Osteocyte (in vitro differentiated cells): ENCODE results near the gene FBXL13. TPM values are rescaled to one million over a fixed set of nuclear protein-coding genes. Genes with fewer than 3 reads are reported as not detected.

Experiments used
- DNase-seq: peaks from one replicate; pipeline ENCODE4 v3.0.0; 2021; ENCODE audit warnings: mixed read lengths; ENCODE audit not compliant: unreplicated experiment; ENCODE audit errors: extremely low spot score
- H3K27ac Mint-ChIP-seq: one replicate; pipeline ENCODE4 v1.8.0; 2021; ENCODE audit warnings: mild to moderate bottlenecking, mixed read lengths; ENCODE audit not compliant: unreplicated experiment
- H3K27me3 Mint-ChIP-seq: one replicate; pipeline ENCODE4 v1.8.0; 2021; ENCODE audit warnings: mixed read lengths; ENCODE audit not compliant: unreplicated experiment
- H3K36me3 Mint-ChIP-seq: one replicate; pipeline ENCODE4 v1.8.0; 2021; ENCODE audit warnings: mixed read lengths; ENCODE audit not compliant: unreplicated experiment
- H3K4me1 Mint-ChIP-seq: one replicate; pipeline ENCODE4 v1.8.0; 2021; ENCODE audit warnings: mixed read lengths; ENCODE audit not compliant: unreplicated experiment
- H3K4me3 Mint-ChIP-seq: one replicate; pipeline ENCODE4 v1.8.0; 2021; ENCODE audit warnings: mild to moderate bottlenecking, moderate library complexity, mixed read lengths; ENCODE audit not compliant: unreplicated experiment
- H3K9me3 Mint-ChIP-seq: one replicate; pipeline ENCODE4 v1.8.0; 2021; ENCODE audit warnings: mixed read lengths; ENCODE audit not compliant: unreplicated experiment
- total RNA-seq: library from RNA; stranded (reverse); gene quantifications from 2 replicates; pipeline ENCODE4 v1.2.1, GENCODE V29; 2021
- TF ChIP-seq, protein P1 (sequence below): fragments of 200-600 bp; sonication (generic); IDR thresholded peaks from 2 replicates; pipeline ENCODE4 v1.5.0; 2021; ENCODE audit warnings: antibody characterized with exemption, mild to moderate bottlenecking, moderate library complexity

Gene FBXL13
- total RNA-seq, 1 donor from 2014 or later = 0.83 TPM

DNA sequence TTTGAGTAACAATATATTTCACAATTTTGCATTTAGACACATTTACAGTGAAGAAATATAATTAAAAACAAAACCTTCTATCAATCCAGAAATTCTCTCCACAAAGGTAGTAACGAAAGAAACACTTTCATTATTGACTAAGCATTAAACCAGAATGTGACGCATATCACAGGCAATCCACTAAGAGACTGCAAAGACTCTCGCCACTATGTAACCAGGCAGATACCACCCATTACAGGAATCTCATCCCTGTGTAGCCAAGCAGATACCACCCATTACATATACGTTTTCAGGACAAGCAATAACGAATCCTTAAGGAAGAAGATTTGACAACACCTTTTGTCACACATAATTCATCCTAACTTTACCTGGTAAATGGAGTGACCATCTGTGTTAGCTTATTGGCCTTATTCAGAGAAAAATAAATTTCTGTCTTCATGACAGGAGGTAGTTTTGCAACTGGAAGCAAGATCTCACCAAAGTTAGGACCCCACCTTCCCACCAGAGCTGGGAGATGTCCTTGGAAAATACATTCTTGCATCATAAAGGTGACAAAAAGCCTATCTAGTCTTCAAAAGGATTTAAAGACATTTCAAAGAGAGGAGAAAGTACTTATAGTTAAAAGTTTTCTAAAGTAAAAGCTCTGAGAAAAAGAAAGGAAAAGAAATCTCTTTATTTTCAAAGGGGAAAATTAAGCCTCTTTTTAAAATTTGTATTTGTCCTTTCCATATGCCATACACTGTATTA lies 131.0 kb downstream of the FBXL13 start:
- H3K36me3 Mint-ChIP-seq = peaks cover 4% of the 10 kb centered on the region
- H3K27ac Mint-ChIP-seq = no peak overlapping the region
- no peaks in the 10 kb centered on the region for H3K27me3 Mint-ChIP-seq
- TF ChIP-seq, protein P1, sequence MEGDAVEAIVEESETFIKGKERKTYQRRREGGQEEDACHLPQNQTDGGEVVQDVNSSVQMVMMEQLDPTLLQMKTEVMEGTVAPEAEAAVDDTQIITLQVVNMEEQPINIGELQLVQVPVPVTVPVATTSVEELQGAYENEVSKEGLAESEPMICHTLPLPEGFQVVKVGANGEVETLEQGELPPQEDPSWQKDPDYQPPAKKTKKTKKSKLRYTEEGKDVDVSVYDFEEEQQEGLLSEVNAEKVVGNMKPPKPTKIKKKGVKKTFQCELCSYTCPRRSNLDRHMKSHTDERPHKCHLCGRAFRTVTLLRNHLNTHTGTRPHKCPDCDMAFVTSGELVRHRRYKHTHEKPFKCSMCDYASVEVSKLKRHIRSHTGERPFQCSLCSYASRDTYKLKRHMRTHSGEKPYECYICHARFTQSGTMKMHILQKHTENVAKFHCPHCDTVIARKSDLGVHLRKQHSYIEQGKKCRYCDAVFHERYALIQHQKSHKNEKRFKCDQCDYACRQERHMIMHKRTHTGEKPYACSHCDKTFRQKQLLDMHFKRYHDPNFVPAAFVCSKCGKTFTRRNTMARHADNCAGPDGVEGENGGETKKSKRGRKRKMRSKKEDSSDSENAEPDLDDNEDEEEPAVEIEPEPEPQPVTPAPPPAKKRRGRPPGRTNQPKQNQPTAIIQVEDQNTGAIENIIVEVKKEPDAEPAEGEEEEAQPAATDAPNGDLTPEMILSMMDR = no peak
- H3K9me3 Mint-ChIP-seq = no peaks in the 10 kb centered on the region
- no peak overlapping the region for H3K4me3 Mint-ChIP-seq
- H3K4me1 Mint-ChIP-seq = peaks cover 26% of the 10 kb centered on the region
- no peak for DNase-seq

DNA sequence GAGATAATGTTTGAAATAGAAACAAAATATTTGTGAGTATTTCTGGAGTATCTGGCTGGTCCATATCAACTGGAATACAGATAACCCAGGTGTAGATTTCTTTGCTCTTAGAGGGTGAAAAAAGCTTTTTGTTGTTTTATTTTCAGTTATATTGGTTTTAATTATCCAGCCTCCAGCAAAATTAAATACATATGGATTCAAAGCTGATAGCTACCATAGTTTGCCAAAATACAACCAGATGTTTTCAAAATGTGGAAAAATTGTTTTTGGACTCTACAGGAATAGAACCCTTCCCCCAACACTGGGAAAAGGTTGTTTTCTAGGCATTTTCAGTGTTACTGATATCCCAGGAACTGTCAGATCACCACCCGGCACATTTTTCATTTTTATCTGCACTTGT lies 131.7 kb downstream of the FBXL13 start:
- H3K4me1 Mint-ChIP-seq = peaks cover 28% of the 10 kb centered on the region
- DNase-seq = no peak
- H3K27ac Mint-ChIP-seq = peak overlapping the region; percentile 66
- H3K9me3 Mint-ChIP-seq = no peaks in the 10 kb centered on the region
- TF ChIP-seq, protein P1 = no peak
- H3K27me3 Mint-ChIP-seq = no peaks in the 10 kb centered on the region
- no peak overlapping the region for H3K4me3 Mint-ChIP-seq
- peaks cover 4% of the 10 kb centered on the region for H3K36me3 Mint-ChIP-seq

DNA sequence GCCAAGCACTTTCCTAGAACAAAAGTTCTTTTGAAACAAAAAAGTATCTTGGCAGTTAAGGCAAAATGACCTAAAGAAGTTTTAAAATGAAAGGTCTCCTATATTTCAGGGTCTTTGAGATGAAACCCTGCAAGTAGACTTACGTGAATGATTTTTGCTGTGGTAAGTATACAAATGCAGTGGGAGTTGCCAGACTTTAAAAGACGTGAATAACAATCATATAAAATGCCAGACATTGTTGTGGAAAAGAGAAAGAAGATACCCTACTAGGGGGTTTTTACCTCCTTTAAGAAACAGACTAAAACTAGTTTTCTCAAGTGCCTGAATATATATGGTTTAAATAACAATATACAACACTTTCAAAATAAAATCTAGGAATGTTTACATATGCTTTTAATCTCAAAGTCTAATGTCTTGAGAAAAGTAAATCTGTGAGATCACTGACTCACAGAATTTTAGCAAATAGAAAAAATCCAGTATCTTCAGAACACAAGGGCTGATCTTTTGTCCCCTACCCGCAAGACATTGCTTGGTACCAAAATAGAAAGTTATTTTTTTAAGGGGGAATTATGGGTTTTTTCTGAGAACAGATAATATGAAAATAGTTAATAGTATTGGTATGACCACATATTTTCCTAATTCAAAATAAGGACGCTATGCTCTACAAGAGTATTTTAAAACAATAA lies 132.3 kb downstream of the FBXL13 start:
- Mint-ChIP-seq H3K27me3 (no peaks in the 10 kb centered on the region), H3K9me3 (no peaks in the 10 kb centered on the region), H3K36me3 (peaks cover 4% of the 10 kb centered on the region), H3K27ac (peak overlapping the region; percentile 66), H3K4me3 (no peak overlapping the region), H3K4me1 (peaks cover 28% of the 10 kb centered on the region)
- TF ChIP-seq, protein P1 = no peak
- DNase-seq = no peak

DNA sequence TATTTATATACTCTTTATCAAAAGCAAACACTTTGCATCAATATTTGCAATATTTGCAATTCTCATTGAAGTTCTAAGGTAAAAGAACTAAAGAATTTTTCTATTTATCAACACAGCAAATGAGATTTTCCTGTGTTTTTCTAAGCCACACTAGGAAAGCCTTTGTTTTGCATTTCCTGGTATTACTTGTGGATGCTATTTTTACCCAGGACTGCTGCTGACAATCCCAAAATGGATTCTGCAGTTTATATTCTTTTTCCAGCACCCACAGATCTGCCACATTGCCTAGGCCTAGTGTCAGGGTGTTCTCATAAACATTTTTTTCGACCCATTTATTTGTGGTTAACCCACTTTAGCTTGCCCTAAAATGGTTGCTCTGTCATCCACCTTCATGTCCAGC lies 135.9 kb downstream of the FBXL13 start:
- Mint-ChIP-seq H3K27ac (no peak overlapping the region), H3K4me1 (peaks cover 29% of the 10 kb centered on the region), H3K9me3 (no peaks in the 10 kb centered on the region), H3K27me3 (no peaks in the 10 kb centered on the region), H3K4me3 (no peak overlapping the region), H3K36me3 (peaks cover 2% of the 10 kb centered on the region)
- DNase-seq = no peak
- TF ChIP-seq, protein P1 = no peak

DNA sequence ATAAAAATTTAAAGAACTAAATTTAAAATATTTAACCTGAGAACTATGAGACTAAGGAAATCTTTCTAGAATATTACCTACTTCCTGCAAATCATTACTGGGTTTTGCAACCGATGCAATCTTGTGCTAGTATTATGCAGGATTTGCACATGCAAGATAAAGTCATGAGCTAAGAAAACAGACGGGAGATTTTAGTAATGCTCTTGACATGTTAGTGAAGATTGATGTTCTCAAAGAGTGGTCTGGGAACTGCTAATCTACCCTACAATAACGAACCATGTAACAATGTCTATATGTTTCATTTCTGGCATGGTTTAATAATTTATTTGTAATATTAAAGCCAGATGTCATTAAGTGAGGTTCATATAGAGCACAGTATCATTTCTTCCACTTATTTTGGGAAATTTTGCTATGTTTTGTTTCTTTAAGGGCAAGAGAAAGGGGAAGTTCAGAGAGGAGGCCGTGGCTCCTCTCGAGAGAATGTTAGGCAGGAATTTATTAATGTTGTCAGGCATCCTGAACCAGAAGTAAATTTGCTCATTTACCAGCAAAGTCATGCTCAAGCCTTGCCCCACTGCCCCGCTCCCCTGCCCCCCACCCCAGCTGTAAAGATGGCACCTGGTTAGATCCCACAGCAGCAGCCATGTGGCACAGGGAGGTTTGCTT lies 139.0 kb downstream of the FBXL13 start:
- no peak for DNase-seq

More for the DNA sequence above, 139.0 kb downstream of the FBXL13 start:
- Mint-ChIP-seq H3K9me3 (no peaks in the 10 kb centered on the region), H3K27ac (no peak overlapping the region), H3K4me1 (peaks cover 4% of the 10 kb centered on the region), H3K36me3 (no peaks in the 10 kb centered on the region), H3K27me3 (no peaks in the 10 kb centered on the region), H3K4me3 (no peak overlapping the region)
- TF ChIP-seq, protein P1 = no peak
